Naive thymus-derived CD8-positive, alpha-beta T cell (primary cell): ENCODE data around the gene HMMR. TPM values are rescaled to one million over a fixed set of nuclear protein-coding genes. Genes with fewer than 3 reads are reported as not detected.
"Not testable (repeated sequence)": the region's sequence is repeated elsewhere in the genome, so short reads cannot be mapped to it uniquely, and the experiment has no call there.

ENCODE experiments used
- ATAC-seq, 2 donors: fragments of 150-1000 bp; cut with Tn5 transposase in 1 of 2; sonication (Bioruptor Pico), chemical (Tn5 transposase) in 1 of 2; 1 replicate in 1 of 2; 2 replicates in 1 of 2; pipeline ENCODE4 v1.10.0; 2021; ENCODE audit warnings: mild to moderate bottlenecking in 2 of 2, moderate library complexity in 2 of 2
- POLR2A ChIA-PET: fragments of 350-600 bp; sonication (Branson Sonifier 250); formaldehyde crosslinking; loops from one replicate; lab custom pipeline; 2021; ENCODE audit warnings: antibody characterized with exemption; lab: Charles Lee
- DNase-seq, 10 donors: peaks; one replicate each; pipeline versions ENCODE4 v3.0.0 to v3.0.0-alpha.2; 2020 to 2022
- H3K27ac Mint-ChIP-seq, 10 donors: one replicate each; pipeline ENCODE4 v1.8.0; 2020 to 2022; ENCODE audit warnings: mild to moderate bottlenecking in 10 of 10, mixed read lengths in 10 of 10, moderate library complexity in 4 of 10, inconsistent platforms in 1 of 10
- H3K27me3 Mint-ChIP-seq, 5 donors: one replicate each; pipeline ENCODE4 v1.8.0; 2021 to 2022; ENCODE audit warnings: mixed read lengths in 5 of 5
- H3K36me3 Mint-ChIP-seq, 3 donors: one replicate each; pipeline ENCODE4 v1.8.0; 2020 to 2022; ENCODE audit warnings: mixed read lengths in 3 of 3, mild to moderate bottlenecking in 2 of 3, inconsistent platforms in 1 of 3
- H3K4me1 Mint-ChIP-seq, 4 donors: one replicate each; pipeline ENCODE4 v1.8.0; 2021 to 2022; ENCODE audit warnings: mixed read lengths in 4 of 4
- H3K4me3 Mint-ChIP-seq, 10 donors: one replicate each; pipeline ENCODE4 v1.8.0; 2020 to 2022; ENCODE audit warnings: mild to moderate bottlenecking in 10 of 10, mixed read lengths in 10 of 10, moderate library complexity in 6 of 10, inconsistent platforms in 1 of 10
- H3K9me3 Mint-ChIP-seq, 9 donors: one replicate each; pipeline ENCODE4 v1.8.0; 2020 to 2022; ENCODE audit warnings: mixed read lengths in 9 of 9, mild to moderate bottlenecking in 3 of 9, inconsistent platforms in 1 of 9, moderate library complexity in 1 of 9
- polyA plus RNA-seq, 3 donors: library from polyadenylated mRNA; unstranded; fragments of 300-500 nt; fragmentation: Illumina TruSeq; gene quantifications; one replicate each; pipeline ENCODE4 v1.2.3, GENCODE V29; 2021
- total RNA-seq, 8 experiments: library from RNA in 2 of 8; stranded (reverse) in 2 of 8; gene quantifications; one replicate each; pipeline ENCODE4 v1.2.3 and lab custom pipeline; 2021 to 2026

Gene HMMR
- total and polyA plus RNA-seq, 5 experiments from 2014 or later, result 0.28 to 0.47 (median 0.42) TPM; not detected in 2

DNA sequence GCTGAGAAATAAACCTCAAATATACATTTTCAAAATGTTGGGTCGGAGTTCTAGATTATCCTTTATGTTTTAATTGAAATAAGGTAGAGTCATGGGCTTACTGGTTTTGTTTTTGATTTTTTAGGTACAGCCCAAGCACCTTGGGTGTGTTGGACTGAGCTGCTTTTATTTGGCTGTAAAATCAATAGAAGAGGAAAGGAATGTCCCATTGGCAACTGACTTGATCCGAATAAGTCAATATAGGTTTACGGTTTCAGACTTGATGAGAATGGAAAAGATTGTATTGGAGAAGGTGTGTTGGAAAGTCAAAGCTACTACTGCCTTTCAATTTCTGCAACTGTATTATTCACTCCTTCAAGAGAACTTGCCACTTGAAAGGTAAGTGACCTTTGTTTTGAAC lies 19.5 kb upstream of the HMMR start:
- Mint-ChIP-seq H3K27ac (peak overlapping the region in 5 of 10 donors; percentile 20 to 79 (median 75)), H3K9me3 (no peaks in the 10 kb centered on the region), H3K27me3 (no peaks in the 10 kb centered on the region), H3K36me3 (peaks cover 2 to 53% (median 6%) of the 10 kb centered on the region in 3 donors), H3K4me1 (peaks cover 23 to 48% (median 44%) of the 10 kb centered on the region in 4 donors), H3K4me3 (no peak overlapping the region)
- no peak for ATAC-seq
- no peak for DNase-seq
- POLR2A ChIA-PET, result interaction anchor here (5.9 kb wide), 1 partner anchor 19 kb away, joined by 79 read pairs; the partner anchor contains the start of genes HMMR and NUDCD2

DNA sequence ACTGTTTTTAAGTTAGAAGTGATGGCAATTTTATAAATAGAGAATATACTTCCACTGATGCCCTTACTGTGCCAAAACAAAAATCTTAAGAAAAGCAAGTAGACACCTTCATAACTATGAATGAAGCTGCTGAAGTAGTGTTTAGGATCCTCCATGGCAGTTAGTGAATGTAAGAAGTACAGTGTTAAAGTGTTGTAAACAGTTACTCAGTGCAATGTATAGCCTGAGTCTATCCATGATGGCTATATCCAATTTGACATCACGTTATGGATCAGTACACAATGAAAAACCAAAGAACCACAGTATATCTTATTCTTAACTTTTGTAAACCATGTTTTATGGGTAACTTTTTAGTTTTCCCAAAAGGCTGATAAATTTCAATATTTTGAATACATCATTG lies 15.9 kb upstream of the HMMR start:
- POLR2A ChIA-PET, result interaction anchor here (1.2 kb wide), 1 partner anchor 15 kb away, joined by 7 read pairs; the partner anchor contains the start of gene NUDCD2
- Mint-ChIP-seq H3K27me3 (no peaks in the 10 kb centered on the region), H3K36me3 (peaks cover 6 to 82% (median 9%) of the 10 kb centered on the region in 3 donors), H3K9me3 (no peaks in the 10 kb centered on the region), H3K4me1 (peaks cover 9 to 21% (median 18%) of the 10 kb centered on the region in 4 donors), H3K4me3 (no peak overlapping the region), H3K27ac (peak overlapping the region in 4 of 10 donors; percentile 24 to 62 (median 25))
- no peak for DNase-seq
- ATAC-seq, result no peak

- ATAC-seq (no peak), DNase-seq (no peak)
- Mint-ChIP-seq H3K9me3 (no peaks in the 10 kb centered on the region), H3K27me3 (no peaks in the 10 kb centered on the region), H3K4me1 (peaks cover 8 to 14% (median 9%) of the 10 kb centered on the region in 4 donors), H3K27ac (no peak overlapping the region), H3K36me3 (peaks cover 6 to 80% (median 9%) of the 10 kb centered on the region in 3 donors), H3K4me3 (no peak overlapping the region)
- POLR2A ChIA-PET, result interaction anchor here (1.2 kb wide), 1 partner anchor 14 kb away, joined by 7 read pairs; the partner anchor contains the start of gene NUDCD2
Measured at GRCh38 chr5:163445345-163445744, 15.1 kb upstream of the HMMR start.

- Mint-ChIP-seq H3K27me3 (no peaks in the 10 kb centered on the region), H3K27ac (peak overlapping the region in 7 of 10 donors; percentile 11 to 67 (median 38)), H3K4me1 (peaks cover 0 to 6% (median 2%) of the 10 kb centered on the region in 4 donors), H3K4me3 (no peak overlapping the region), H3K9me3 (no peaks in the 10 kb centered on the region), H3K36me3 (peaks cover 3 to 81% (median 9%) of the 10 kb centered on the region in 3 donors)
- ATAC-seq (no peak), DNase-seq (no peak)
- POLR2A ChIA-PET, result no interaction called here
Measured at GRCh38 chr5:163447191-163447590, 13.2 kb upstream of the HMMR start.

DNA sequence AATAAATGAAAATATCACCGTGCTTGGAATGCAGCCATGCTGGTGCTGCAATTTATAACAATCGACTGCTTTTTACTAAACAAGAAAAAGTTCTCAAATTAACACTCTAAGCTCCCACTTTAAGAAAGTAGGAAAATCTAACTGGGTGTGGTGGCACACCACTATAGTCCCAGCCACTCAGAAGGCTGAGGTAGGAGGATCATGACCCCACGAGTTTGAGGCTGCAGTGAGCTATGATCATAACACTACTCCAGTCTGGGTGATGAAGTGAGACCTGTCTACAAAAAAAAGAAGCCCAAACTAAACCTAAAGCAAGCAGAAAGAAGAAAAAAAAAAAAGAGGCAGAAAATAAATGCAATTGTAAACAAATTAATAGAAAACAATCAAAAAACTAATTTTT lies 12.6 kb upstream of the HMMR start:
- DNase-seq (no peak), ATAC-seq (no peak)
- Mint-ChIP-seq H3K4me3 (no peak overlapping the region), H3K27ac (peak overlapping the region in 6 of 10 donors; percentile 35 to 83 (median 65)), H3K27me3 (no peaks in the 10 kb centered on the region), H3K36me3 (peaks cover 0 to 80% (median 10%) of the 10 kb centered on the region in 3 donors), H3K4me1 (peaks cover 0 to 6% (median 2%) of the 10 kb centered on the region in 4 donors), H3K9me3 (no peaks in the 10 kb centered on the region)
- POLR2A ChIA-PET, result no interaction called here

DNA sequence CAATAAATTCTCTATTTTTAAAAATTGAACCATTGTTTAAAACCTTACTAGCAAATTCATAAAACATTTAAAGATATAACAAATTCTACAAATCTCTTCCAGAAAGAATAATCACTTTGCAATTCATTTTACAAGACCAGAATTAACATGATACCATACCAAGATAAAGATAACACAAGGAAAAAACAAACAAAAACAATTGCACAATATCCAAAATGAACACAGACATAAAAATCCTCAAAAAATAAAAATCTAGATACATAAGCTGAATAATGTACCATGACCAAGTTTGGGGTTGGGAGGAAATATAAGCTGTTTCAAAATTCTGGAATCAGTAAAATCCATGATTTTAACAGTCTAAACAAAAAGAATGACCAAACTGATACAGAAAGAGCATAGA lies 11.9 kb upstream of the HMMR start:
- peaks cover 0 to 79% (median 11%) of the 10 kb centered on the region in 3 donors for H3K36me3 Mint-ChIP-seq
- H3K27ac Mint-ChIP-seq, result peak overlapping the region in 7 of 10 donors; percentile 4 to 66 (median 29)
- ATAC-seq (no peak), DNase-seq (no peak)
- H3K9me3 Mint-ChIP-seq, result no peaks in the 10 kb centered on the region
- no peak overlapping the region for H3K4me3 Mint-ChIP-seq
- peaks cover 0 to 6% (median 2%) of the 10 kb centered on the region in 4 donors for H3K4me1 Mint-ChIP-seq
- H3K27me3 Mint-ChIP-seq, result no peaks in the 10 kb centered on the region
- POLR2A ChIA-PET, result no interaction called here

- ATAC-seq (no peak), DNase-seq (no peak)
- H3K9me3 Mint-ChIP-seq, result no peaks in the 10 kb centered on the region
- no peak overlapping the region for H3K4me3 Mint-ChIP-seq
- peak overlapping the region in 1 of 10 donors; percentile 27 for H3K27ac Mint-ChIP-seq
- H3K36me3 Mint-ChIP-seq, result peaks cover 0 to 78% (median 18%) of the 10 kb centered on the region in 3 donors
- H3K4me1 Mint-ChIP-seq, result peaks cover 4 to 18% (median 14%) of the 10 kb centered on the region in 4 donors
- no peaks in the 10 kb centered on the region for H3K27me3 Mint-ChIP-seq
- POLR2A ChIA-PET, result no interaction called here
Measured at GRCh38 chr5:163451489-163451888, 8.9 kb upstream of the HMMR start.

DNA sequence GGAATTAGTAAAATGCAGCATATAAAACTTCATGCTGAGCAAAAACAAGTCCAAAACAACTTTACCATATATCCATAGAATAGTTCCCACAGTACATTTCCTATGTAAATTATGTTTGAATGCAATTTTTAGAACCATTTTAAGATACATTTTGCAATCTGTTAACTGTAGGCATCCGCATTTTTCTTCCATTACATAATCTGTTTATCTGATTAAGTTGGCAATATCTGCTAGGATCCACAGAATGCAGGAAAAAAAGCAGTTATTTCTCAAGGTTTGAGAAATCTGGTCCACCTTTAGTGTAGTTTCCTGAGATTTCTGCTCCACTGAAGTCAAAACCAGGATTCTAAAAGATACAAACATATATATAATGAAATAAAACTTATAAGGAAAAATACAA lies 6.7 kb upstream of the HMMR start:
- Mint-ChIP-seq H3K4me3 (no peak overlapping the region), H3K9me3 (no peaks in the 10 kb centered on the region), H3K4me1 (peaks cover 10 to 26% (median 21%) of the 10 kb centered on the region in 4 donors), H3K36me3 (peaks cover 0 to 64% (median 16%) of the 10 kb centered on the region in 3 donors), H3K27ac (no peak overlapping the region), H3K27me3 (no peaks in the 10 kb centered on the region)
- ATAC-seq (no peak), DNase-seq (no peak)
- POLR2A ChIA-PET, result no interaction called here

DNA sequence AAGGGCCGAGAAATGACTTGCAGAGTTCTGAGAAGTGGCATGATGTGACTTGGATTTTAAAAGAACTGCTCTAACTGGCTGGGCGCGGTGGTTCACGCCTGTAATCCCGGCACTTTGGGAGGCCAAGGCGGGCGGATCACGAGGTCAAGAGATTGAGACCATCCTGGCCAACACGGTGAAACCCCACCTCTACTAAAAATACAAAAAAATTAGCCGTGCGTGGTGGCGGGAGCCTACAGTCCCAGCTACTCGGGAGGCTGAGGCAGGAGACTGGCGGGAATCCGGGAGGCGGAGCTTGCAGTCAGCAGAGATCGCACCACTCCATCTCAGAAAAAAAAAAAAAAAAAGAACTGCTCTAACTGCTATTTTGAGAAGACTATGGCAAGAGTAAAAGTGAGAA lies 5.0 kb upstream of the HMMR start:
- POLR2A ChIA-PET, H3K27me3 Mint-ChIP-seq, H3K4me3 Mint-ChIP-seq, H3K9me3 Mint-ChIP-seq, DNase-seq, ATAC-seq: not testable (repeated sequence)
- peak overlapping the region in 4 of 10 donors; percentile 20 to 62 (median 45) for H3K27ac Mint-ChIP-seq
- peaks cover 0 to 54% (median 19%) of the 10 kb centered on the region in 3 donors for H3K36me3 Mint-ChIP-seq
- peaks cover 18 to 35% (median 30%) of the 10 kb centered on the region in 4 donors for H3K4me1 Mint-ChIP-seq

DNA sequence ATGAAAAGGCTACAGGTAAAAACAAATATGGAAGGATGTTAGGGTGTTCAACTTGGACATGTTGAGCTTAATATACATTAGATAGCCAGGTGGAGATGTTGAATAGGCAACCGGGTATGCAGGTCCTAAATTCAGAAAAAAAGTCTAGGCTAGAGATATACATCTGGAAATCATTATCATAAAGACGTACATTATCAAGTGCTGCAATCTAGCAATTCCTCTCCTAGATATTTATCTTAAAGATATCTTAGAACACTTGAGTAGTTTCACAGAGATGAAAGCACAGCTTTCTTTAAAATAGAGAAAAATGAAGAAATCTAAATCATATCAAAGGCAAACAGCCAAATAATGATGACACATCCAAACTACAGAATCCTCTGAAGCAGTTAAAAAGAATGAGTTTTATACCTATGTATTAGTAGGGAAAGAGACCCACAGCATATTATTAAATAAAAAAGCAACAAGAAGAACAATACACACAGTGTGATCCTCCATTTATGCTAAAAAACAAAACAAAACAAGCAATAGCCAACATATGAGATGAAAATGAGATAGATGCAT lies 4.3 kb upstream of the HMMR start:
- DNase-seq (no peak), ATAC-seq (no peak)
- Mint-ChIP-seq H3K9me3 (no peaks in the 10 kb centered on the region), H3K36me3 (peaks cover 0 to 50% (median 18%) of the 10 kb centered on the region in 3 donors), H3K4me1 (peaks cover 18 to 38% (median 36%) of the 10 kb centered on the region in 4 donors), H3K4me3 (no peak overlapping the region), H3K27ac (peak overlapping the region in 5 of 10 donors; percentile 10 to 64 (median 59)), H3K27me3 (peaks cover 0 to 3% (median 0%) of the 10 kb centered on the region in 5 donors)
- POLR2A ChIA-PET, result interaction anchor here (0.7 to 0.9 kb wide), 2 partner anchors 14 to 36 kb away, joined by 3 to 4 read pairs; no protein-coding TSS in a partner anchor

GRCh38 chr5:163456840-163457239 lies 3.6 kb upstream of the HMMR start:
- H3K27me3 Mint-ChIP-seq, result peaks cover 0 to 3% (median 0%) of the 10 kb centered on the region in 5 donors
- DNase-seq, result no peak
- no peak overlapping the region for H3K4me3 Mint-ChIP-seq
- H3K4me1 Mint-ChIP-seq, result peaks cover 18 to 44% (median 38%) of the 10 kb centered on the region in 4 donors
- peak overlapping the region in 1 of 10 donors; percentile 47 for H3K27ac Mint-ChIP-seq
- POLR2A ChIA-PET, result interaction anchor here (0.7 to 6.7 kb wide), 3 partner anchors 15 to 48 kb away, joined by 3 to 178 read pairs (median 4); partner anchors contain the start of gene MAT2B
- H3K36me3 Mint-ChIP-seq, result peaks cover 0 to 43% (median 17%) of the 10 kb centered on the region in 3 donors
- ATAC-seq, result no peak
- no peaks in the 10 kb centered on the region for H3K9me3 Mint-ChIP-seq

- POLR2A ChIA-PET, result interaction anchor here (1.5 to 6.7 kb wide), 4 partner anchors 11 to 46 kb away, joined by 7 to 178 read pairs (median 48); partner anchors contain the start of genes CCNG1 and MAT2B
- H3K4me1 Mint-ChIP-seq, result peaks cover 18 to 52% (median 41%) of the 10 kb centered on the region in 4 donors
- DNase-seq (no peak), ATAC-seq (no peak)
- H3K4me3 Mint-ChIP-seq, result peak overlapping the region; percentile 92 to 98 (median 98)
- H3K36me3 Mint-ChIP-seq, result peaks cover 0 to 30% (median 15%) of the 10 kb centered on the region in 3 donors
- H3K9me3 Mint-ChIP-seq, result no peaks in the 10 kb centered on the region
- peak overlapping the region; percentile 99 to 100 (median 99) for H3K27ac Mint-ChIP-seq
- H3K27me3 Mint-ChIP-seq, result peaks cover 0 to 3% (median 0%) of the 10 kb centered on the region in 5 donors
Measured at GRCh38 chr5:163458778-163459385, 1.6 kb upstream of the HMMR start.
